HepG2 (cell line): ENCODE results near the gene ZNF134. TPM values are rescaled to one million over a fixed set of nuclear protein-coding genes. Genes with fewer than 3 reads are reported as not detected.

ENCODE experiments used
- CHCHD3 ChIP-seq: sonication (generic); formaldehyde crosslinking; IDR thresholded peaks from 2 replicates; pipeline ENCODE4 v1.8.0; 2022; ENCODE audit warnings: mild to moderate bottlenecking, missing genetic modification reagents, moderate library complexity
- HNRNPLL ChIP-seq: fragments of 200-400 bp; formaldehyde crosslinking; IDR thresholded peaks from 2 replicates; pipeline ENCODE4 v1.6.1; 2017; ENCODE audit warnings: mild to moderate bottlenecking, low read depth, low read length; ENCODE audit not compliant: poor library complexity, severe bottlenecking
- HOXD1 ChIP-seq: sonication (generic); formaldehyde crosslinking; IDR thresholded peaks from 2 replicates; pipeline ENCODE4 v1.5.0; 2020; ENCODE audit warnings: missing genetic modification reagents
- NR2F6 ChIP-seq, 2 experiments: IDR thresholded peaks; 2 replicates each; pipeline ENCODE4 v1.6.1; 2016; ENCODE audit warnings: antibody characterized with exemption in 1 of 2, mild to moderate bottlenecking in 1 of 2
- RNF2 ChIP-seq: fragments of 450-650 bp; conservative IDR thresholded peaks from 2 replicates; pipeline ENCODE4 v1.6.1; 2016; ENCODE audit warnings: low read depth
- SATB2 ChIP-seq: sonication (generic); formaldehyde crosslinking; IDR thresholded peaks from 2 replicates; pipeline ENCODE4 v1.5.0; 2020; ENCODE audit warnings: missing genetic modification reagents
- TBP ChIP-seq: sonication (generic); formaldehyde crosslinking; IDR thresholded peaks from 2 replicates; pipeline ENCODE4 v1.5.0; 2020; ENCODE audit warnings: missing genetic modification reagents
- TCF12 ChIP-seq, 2 experiments: fragments of 450-650 bp in 1 of 2; sonication (generic) in 1 of 2; formaldehyde crosslinking in 1 of 2; IDR thresholded peaks; 2 replicates each; pipeline versions ENCODE4 v1.6.1 to v1.8.0; 2017 to 2022; ENCODE audit warnings: antibody characterized with exemption in 1 of 2, mild to moderate bottlenecking in 1 of 2, missing genetic modification reagents in 1 of 2, moderate library complexity in 1 of 2
- YEATS4 ChIP-seq: sonication (generic); formaldehyde crosslinking; IDR thresholded peaks from 2 replicates; pipeline ENCODE4 v1.4.0; 2020; ENCODE audit warnings: missing genetic modification reagents, borderline replicate concordance
- ZBTB7A ChIP-seq: sonication (generic); formaldehyde crosslinking; IDR thresholded peaks from 2 replicates; pipeline ENCODE4 v1.8.0; 2022; ENCODE audit warnings: mild to moderate bottlenecking, missing genetic modification reagents
- ZNF12 ChIP-seq: sonication (generic); formaldehyde crosslinking; IDR thresholded peaks from 2 replicates; pipeline ENCODE4 v1.5.0; 2020; ENCODE audit warnings: missing genetic modification reagents
- ZNF510 ChIP-seq: sonication (generic); formaldehyde crosslinking; IDR thresholded peaks from 2 replicates; pipeline ENCODE4 v1.4.0; 2020; ENCODE audit warnings: low read depth, mild to moderate bottlenecking, missing genetic modification reagents
- ZNF724P ChIP-seq: sonication (generic); formaldehyde crosslinking; IDR thresholded peaks from 2 replicates; pipeline ENCODE4 v1.8.0; 2022; ENCODE audit warnings: missing genetic modification reagents, borderline replicate concordance
- ZSCAN30 ChIP-seq: sonication (generic); formaldehyde crosslinking; IDR thresholded peaks from 2 replicates; pipeline ENCODE4 v1.5.0; 2020; ENCODE audit warnings: mild to moderate bottlenecking, missing genetic modification reagents
- polyA plus RNA-seq, 8 experiments: library from polyadenylated mRNA; depleted of rRNA in 3 of 8; stranded (reverse) in 7 of 8; unstranded in 1 of 8; fragments of >200 nt; fragmentation: Illumina TruSeq in 4 of 8; extraction: Trizol in 4 of 8; gene quantifications; 2 replicates each; pipeline versions ENCODE4 v1.2.1 to v1.2.3, GENCODE V29; 2011 to 2016; ENCODE audit warnings: low read depth in 4 of 8, missing spikeins in 1 of 8, mixed read lengths in 1 of 8; ENCODE audit not compliant: insufficient read depth in 1 of 8
- total RNA-seq, 5 experiments: library from RNA; depleted of rRNA; stranded (reverse); fragments of >200 nt; fragmentation: Illumina TruSeq; extraction: Trizol; gene quantifications; 2 replicates each; pipeline ENCODE4 v1.2.3, GENCODE V29; 2016; ENCODE audit warnings: low read depth in 1 of 5
- TF ChIP-seq, protein P1 (sequence below): sonication (generic); formaldehyde crosslinking; IDR thresholded peaks from 2 replicates; pipeline ENCODE4 v1.9.0; 2022; ENCODE audit warnings: missing genetic modification reagents, mild to moderate bottlenecking, borderline replicate concordance
- TF ChIP-seq, protein P2 (sequence below): sonication (generic); formaldehyde crosslinking; IDR thresholded peaks from 2 replicates; pipeline ENCODE4 v1.8.1; 2023; ENCODE audit warnings: missing genetic modification reagents, mild to moderate bottlenecking, borderline replicate concordance
- TF ChIP-seq, protein P3 (sequence below): IDR thresholded peaks from 2 replicates; pipeline ENCODE4 v1.6.1; 2016; ENCODE audit warnings: control low read depth
- TF ChIP-seq, protein P4 (sequence below): sonication (generic); formaldehyde crosslinking; IDR thresholded peaks from 2 replicates; pipeline ENCODE4; 2020; ENCODE audit warnings: missing genetic modification reagents, mild to moderate bottlenecking, borderline replicate concordance
- TF ChIP-seq, protein P5 (sequence below): sonication (generic); formaldehyde crosslinking; IDR thresholded peaks from 2 replicates; pipeline ENCODE4 v1.5.0; 2020; ENCODE audit warnings: mild to moderate bottlenecking, missing genetic modification reagents

The ZNF134 gene
- total and polyA plus RNA-seq, 2 of the 13 experiments (the other 11 are each of a cell fraction or from before 2014, with no cell fraction given): 6.8 to 17.1 TPM

DNA sequence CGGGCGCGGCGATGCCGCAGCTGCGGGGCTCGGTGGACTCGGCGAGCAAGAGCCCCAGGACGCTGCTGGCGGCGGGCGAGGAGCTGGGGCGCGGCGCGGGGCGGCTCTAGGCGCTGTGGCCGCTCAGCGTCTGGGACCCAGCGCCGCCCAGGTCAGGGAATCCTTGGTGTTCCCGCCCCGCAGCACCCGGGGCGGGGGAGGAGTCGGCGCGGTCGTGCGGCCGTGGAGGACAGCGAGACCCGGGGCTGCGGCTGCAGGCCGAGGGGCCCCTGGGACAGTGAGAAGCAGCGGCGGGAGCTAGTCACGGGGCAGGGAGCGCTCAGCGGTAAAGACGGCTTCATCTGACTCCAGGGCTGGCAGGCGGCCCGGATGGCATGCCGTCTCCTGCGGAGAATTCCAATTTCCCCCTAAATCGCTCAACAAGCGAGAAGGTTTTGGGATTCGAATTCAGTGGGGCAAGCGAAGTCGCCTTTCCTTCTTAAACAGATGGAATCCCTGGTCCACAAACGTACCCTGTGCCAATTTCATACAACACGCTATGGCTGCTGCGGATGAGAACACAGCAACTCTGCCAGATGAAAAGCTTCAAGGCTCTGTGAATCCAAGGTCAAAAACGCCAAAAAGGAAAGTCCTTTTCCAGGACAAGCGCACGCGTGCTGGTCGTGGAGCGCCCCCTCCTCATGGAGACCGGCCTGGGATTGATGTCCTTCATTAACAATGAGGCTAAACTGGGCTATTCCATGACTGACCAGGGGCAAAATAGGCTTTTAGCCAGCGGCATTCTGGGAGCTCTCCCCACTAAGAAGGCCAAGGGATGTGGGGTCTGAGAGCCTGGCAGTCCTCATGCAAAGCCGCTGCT lies 50.5 kb downstream of the ZNF134 start (continued):
- TF ChIP-seq, protein P1, sequence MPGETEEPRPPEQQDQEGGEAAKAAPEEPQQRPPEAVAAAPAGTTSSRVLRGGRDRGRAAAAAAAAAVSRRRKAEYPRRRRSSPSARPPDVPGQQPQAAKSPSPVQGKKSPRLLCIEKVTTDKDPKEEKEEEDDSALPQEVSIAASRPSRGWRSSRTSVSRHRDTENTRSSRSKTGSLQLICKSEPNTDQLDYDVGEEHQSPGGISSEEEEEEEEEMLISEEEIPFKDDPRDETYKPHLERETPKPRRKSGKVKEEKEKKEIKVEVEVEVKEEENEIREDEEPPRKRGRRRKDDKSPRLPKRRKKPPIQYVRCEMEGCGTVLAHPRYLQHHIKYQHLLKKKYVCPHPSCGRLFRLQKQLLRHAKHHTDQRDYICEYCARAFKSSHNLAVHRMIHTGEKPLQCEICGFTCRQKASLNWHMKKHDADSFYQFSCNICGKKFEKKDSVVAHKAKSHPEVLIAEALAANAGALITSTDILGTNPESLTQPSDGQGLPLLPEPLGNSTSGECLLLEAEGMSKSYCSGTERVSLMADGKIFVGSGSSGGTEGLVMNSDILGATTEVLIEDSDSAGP (CRISPR knock-in tag): peak; percentile 87; the same call in 1 of the 2 replicates
- TF ChIP-seq NR2F6 (IDR thresholded peaks at IDR 0.05) (no peak), NR2F6 (CRISPR knock-in tag; IDR thresholded peaks at IDR 0.05) (peak; percentile 55), TCF12 (IDR thresholded peaks at IDR 0.05) (no peak), TCF12 (CRISPR knock-in tag; IDR thresholded peaks at IDR 0.05) (0 out of 2 replicates have a peak, but pooled peaks have one; percentile 43), HOXD1 (CRISPR knock-in tag) (peak; percentile 75; the same call in 1 of the 2 replicates), CHCHD3 (0 out of 2 replicates have a peak, but pooled peaks have one; percentile 64), ZNF510 (CRISPR knock-in tag) (no peak), HNRNPLL (peak; percentile 57), RNF2 (no peak), TBP (CRISPR knock-in tag) (no peak), ZNF724P (CRISPR knock-in tag) (peak; percentile 62; the same call in 1 of the 2 replicates), SATB2 (CRISPR knock-in tag) (no peak), ZSCAN30 (CRISPR knock-in tag) (0 out of 2 replicates have a peak, but pooled peaks have one; percentile 38), ZBTB7A (peak; percentile 52; the same call in 1 of the 2 replicates), ZNF12 (0 out of 2 replicates have a peak, but pooled peaks have one; percentile 11), YEATS4 (CRISPR knock-in tag) (peak; percentile 79)
- TF ChIP-seq, protein P2, sequence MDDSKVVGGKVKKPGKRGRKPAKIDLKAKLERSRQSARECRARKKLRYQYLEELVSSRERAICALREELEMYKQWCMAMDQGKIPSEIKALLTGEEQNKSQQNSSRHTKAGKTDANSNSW: no peak
- TF ChIP-seq, protein P3, sequence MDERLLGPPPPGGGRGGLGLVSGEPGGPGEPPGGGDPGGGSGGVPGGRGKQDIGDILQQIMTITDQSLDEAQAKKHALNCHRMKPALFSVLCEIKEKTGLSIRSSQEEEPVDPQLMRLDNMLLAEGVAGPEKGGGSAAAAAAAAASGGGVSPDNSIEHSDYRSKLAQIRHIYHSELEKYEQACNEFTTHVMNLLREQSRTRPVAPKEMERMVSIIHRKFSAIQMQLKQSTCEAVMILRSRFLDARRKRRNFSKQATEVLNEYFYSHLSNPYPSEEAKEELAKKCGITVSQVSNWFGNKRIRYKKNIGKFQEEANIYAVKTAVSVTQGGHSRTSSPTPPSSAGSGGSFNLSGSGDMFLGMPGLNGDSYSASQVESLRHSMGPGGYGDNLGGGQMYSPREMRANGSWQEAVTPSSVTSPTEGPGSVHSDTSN (CRISPR knock-in tag): no peak
- TF ChIP-seq, protein P4, sequence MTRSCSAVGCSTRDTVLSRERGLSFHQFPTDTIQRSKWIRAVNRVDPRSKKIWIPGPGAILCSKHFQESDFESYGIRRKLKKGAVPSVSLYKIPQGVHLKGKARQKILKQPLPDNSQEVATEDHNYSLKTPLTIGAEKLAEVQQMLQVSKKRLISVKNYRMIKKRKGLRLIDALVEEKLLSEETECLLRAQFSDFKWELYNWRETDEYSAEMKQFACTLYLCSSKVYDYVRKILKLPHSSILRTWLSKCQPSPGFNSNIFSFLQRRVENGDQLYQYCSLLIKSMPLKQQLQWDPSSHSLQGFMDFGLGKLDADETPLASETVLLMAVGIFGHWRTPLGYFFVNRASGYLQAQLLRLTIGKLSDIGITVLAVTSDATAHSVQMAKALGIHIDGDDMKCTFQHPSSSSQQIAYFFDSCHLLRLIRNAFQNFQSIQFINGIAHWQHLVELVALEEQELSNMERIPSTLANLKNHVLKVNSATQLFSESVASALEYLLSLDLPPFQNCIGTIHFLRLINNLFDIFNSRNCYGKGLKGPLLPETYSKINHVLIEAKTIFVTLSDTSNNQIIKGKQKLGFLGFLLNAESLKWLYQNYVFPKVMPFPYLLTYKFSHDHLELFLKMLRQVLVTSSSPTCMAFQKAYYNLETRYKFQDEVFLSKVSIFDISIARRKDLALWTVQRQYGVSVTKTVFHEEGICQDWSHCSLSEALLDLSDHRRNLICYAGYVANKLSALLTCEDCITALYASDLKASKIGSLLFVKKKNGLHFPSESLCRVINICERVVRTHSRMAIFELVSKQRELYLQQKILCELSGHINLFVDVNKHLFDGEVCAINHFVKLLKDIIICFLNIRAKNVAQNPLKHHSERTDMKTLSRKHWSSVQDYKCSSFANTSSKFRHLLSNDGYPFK (CRISPR knock-in tag): peak; percentile 74; the same call in 1 of the 2 replicates
- TF ChIP-seq, protein P5, sequence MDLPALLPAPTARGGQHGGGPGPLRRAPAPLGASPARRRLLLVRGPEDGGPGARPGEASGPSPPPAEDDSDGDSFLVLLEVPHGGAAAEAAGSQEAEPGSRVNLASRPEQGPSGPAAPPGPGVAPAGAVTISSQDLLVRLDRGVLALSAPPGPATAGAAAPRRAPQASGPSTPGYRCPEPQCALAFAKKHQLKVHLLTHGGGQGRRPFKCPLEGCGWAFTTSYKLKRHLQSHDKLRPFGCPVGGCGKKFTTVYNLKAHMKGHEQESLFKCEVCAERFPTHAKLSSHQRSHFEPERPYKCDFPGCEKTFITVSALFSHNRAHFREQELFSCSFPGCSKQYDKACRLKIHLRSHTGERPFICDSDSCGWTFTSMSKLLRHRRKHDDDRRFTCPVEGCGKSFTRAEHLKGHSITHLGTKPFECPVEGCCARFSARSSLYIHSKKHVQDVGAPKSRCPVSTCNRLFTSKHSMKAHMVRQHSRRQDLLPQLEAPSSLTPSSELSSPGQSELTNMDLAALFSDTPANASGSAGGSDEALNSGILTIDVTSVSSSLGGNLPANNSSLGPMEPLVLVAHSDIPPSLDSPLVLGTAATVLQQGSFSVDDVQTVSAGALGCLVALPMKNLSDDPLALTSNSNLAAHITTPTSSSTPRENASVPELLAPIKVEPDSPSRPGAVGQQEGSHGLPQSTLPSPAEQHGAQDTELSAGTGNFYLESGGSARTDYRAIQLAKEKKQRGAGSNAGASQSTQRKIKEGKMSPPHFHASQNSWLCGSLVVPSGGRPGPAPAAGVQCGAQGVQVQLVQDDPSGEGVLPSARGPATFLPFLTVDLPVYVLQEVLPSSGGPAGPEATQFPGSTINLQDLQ: peak; percentile 85; the same call in 1 of the 2 replicates
